OCI-LY1 (cell line): ENCODE results near the gene GPRASP3.

Experiments
- CTCF ChIP-seq: fragments of 200-600 bp; sonication (generic), shearing (Covaris generic); IDR thresholded peaks from 2 replicates; pipeline ENCODE4 v1.5.1; 2017; ENCODE audit warnings: mild to moderate bottlenecking, antibody characterized with exemption, low read length, moderate library complexity, mixed read lengths
- EZH2 ChIP-seq: fragments of 200-600 bp; sonication (generic), shearing (Covaris generic); IDR thresholded peaks from 2 replicates; pipeline ENCODE4 v1.8.0; 2017; ENCODE audit warnings: borderline replicate concordance, mixed run types, mild to moderate bottlenecking, antibody characterized with exemption, low read length, moderate library complexity, mixed read lengths

- TF ChIP-seq CTCF = no peak
- no peak for TF ChIP-seq EZH2
Observed at GRCh38 chrX:102720237-102721168, at the start of gene GPRASP3.
